GM18951 (cell line): ENCODE data around the gene ARIH2.
"Not testable (repeated sequence)": the region's sequence is repeated elsewhere in the genome, so short reads cannot be mapped to it uniquely, and the experiment has no call there.

ENCODE experiments used
- POLR2A ChIP-seq: IDR thresholded peaks from 4 replicates; pipeline ENCODE4 v1.6.1; 2011; ENCODE audit warnings: mild to moderate bottlenecking; ENCODE audit not compliant: insufficient read length, insufficient read depth; ENCODE audit errors: extremely low read depth
- in situ Hi-C: fragments of 300-500 bp; cut with MboI; formaldehyde crosslinking; loops from one replicate; pipeline ENCODE4 v1.12.0; 2022; ENCODE audit warnings: low sequenced_read_pairs, mixed read lengths, inconsistent platforms; ENCODE audit not compliant: unreplicated experiment

Gene ARIH2

GRCh38 chr3:49007771-49008528 lies 89.3 kb downstream of the ARIH2 start:
- in situ Hi-C loops, result no loop called here

GRCh38 chr3:49008627-49009026 lies 90.0 kb downstream of the ARIH2 start:
- in situ Hi-C loops, result not testable (repeated sequence)

More at GRCh38 chr3:49007771-49008528, 89.3 kb downstream of the ARIH2 start:
- no peak for TF ChIP-seq POLR2A

GRCh38 chr3:49009396-49009795 lies 90.8 kb downstream of the ARIH2 start:
- TF ChIP-seq POLR2A, result no peak
- in situ Hi-C loops, result no loop called here

DNA sequence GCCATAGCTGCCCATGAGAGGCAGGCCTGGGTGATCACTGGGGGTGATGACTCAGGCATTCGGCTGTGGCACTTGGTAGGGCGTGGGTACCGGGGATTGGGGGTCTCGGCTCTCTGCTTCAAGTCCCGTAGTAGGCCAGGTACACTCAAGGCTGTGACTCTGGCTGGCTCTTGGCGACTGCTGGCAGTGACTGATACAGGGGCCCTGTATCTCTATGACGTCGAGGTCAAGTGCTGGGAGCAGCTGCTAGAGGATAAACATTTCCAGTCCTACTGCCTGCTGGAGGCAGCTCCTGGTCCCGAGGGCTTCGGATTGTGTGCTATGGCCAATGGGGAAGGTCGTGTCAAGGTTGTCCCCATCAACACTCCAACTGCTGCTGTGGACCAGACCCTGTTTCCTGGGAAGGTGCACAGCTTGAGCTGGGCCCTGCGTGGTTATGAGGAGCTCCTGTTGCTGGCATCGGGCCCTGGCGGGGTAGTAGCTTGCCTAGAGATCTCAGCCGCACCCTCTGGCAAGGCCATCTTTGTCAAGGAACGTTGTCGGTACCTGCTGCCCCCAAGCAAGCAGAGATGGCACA lies 93.9 kb downstream of the ARIH2 start:
- in situ Hi-C loops, result no loop called here
- no peak for TF ChIP-seq POLR2A

- no peak for TF ChIP-seq POLR2A
- in situ Hi-C loops, result no loop called here
Measured at GRCh38 chr3:49013113-49013737, 94.6 kb downstream of the ARIH2 start.

DNA sequence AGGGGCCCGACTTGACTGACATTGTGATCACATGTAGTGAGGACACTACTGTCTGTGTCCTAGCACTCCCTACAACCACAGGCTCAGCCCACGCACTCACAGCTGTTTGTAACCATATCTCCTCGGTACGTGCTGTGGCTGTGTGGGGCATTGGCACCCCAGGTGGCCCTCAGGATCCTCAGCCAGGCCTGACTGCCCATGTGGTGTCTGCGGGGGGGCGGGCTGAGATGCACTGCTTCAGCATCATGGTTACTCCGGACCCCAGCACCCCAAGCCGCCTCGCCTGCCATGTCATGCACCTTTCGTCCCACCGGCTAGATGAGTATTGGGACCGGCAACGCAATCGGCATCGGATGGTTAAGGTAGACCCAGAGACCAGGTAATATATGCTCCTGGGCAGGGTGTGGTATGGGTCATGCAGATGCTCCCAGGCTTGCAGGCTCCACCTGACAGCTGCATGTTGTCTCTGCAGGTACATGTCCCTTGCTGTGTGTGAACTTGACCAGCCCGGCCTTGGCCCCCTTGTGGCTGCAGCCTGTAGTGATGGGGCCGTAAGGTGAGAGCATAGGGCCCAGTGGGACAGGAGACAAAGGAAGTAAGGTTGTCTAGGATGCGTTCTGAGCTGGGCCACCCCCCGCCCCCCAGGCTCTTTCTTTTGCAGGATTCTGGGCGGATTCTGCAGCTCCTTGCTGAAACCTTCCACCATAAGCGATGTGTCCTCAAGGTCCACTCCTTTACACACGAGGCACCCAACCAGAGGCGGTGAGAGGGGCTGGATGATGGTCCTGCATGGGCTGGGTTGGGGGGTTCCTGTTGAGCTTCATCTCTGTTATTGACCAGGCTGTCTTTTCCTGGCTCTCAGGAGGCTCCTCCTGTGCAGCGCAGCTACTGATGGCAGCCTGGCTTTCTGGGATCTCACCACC lies 95.4 kb downstream of the ARIH2 start:
- TF ChIP-seq POLR2A, result no peak
- in situ Hi-C loops, result no loop called here

- no peak for TF ChIP-seq POLR2A
- in situ Hi-C loops, result no loop called here
Measured at GRCh38 chr3:49015072-49015471, 96.4 kb downstream of the ARIH2 start.

GRCh38 chr3:49015765-49016164 lies 97.1 kb downstream of the ARIH2 start:
- in situ Hi-C loops, result no loop called here
- no peak for TF ChIP-seq POLR2A

- TF ChIP-seq POLR2A, result no peak
- in situ Hi-C loops, result no loop called here
Measured at GRCh38 chr3:49016414-49017228, 98.0 kb downstream of the ARIH2 start.

GRCh38 chr3:49017229-49017970 lies 98.8 kb downstream of the ARIH2 start:
- in situ Hi-C loops, result no loop called here
- no peak for TF ChIP-seq POLR2A

GRCh38 chr3:49017971-49018706 lies 99.5 kb downstream of the ARIH2 start, which contains the start of gene DALRD3:
DALRD3 (minus strand) TSS chr3:49018580; CDS start chr3:49018564, 16 bp downstream.
- in situ Hi-C loops, result no loop called here
- peak; percentile 73 for TF ChIP-seq POLR2A

DNA sequence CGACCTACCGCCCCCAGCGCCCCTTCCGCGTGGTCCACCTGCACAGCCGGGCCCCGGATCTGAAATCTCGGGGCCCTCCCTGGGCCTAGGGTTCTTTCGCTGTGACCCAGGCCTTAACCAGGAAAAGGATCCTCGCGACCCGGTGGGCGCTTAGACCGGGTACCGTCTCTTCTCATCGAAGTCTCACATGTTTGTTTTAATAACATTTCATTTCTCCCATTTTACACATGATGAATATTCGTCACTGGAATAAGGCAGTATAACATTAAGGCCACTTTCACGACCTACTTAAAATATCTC lies 100.0 kb downstream of the ARIH2 start:
- in situ Hi-C loops, result no loop called here
- TF ChIP-seq POLR2A, result no peak
